Ishikawa (cell line): ENCODE results near the gene ADD2.

Experiments used
- CEBPB ChIP-seq: IDR thresholded peaks from 2 replicates; pipeline ENCODE4 v1.6.1; 2012
- CREB1 ChIP-seq: IDR thresholded peaks from 2 replicates; pipeline ENCODE4 v1.6.1; 2012; ENCODE audit warnings: low read depth
- EGR1 ChIP-seq: IDR thresholded peaks from 2 replicates; pipeline ENCODE4 v1.6.1; 2012
- EP300 ChIP-seq: IDR thresholded peaks from 2 replicates; pipeline ENCODE4 v1.6.1; 2012; ENCODE audit warnings: borderline replicate concordance
- FOXM1 ChIP-seq: IDR thresholded peaks from 2 replicates; pipeline ENCODE4 v1.6.1; 2012; ENCODE audit warnings: low read depth, borderline replicate concordance
- NFIC ChIP-seq: IDR thresholded peaks from 2 replicates; pipeline ENCODE4 v1.6.1; 2012
- RAD21 ChIP-seq: IDR thresholded peaks from 2 replicates; pipeline ENCODE4 v1.6.1; 2012; ENCODE audit warnings: low read depth
- TAF1 ChIP-seq: IDR thresholded peaks from 2 replicates; pipeline ENCODE4 v1.6.1; 2012; ENCODE audit warnings: low read depth, mild to moderate bottlenecking
- TCF12 ChIP-seq: IDR thresholded peaks from 2 replicates; pipeline ENCODE4 v1.6.1; 2012; ENCODE audit warnings: low read depth
- TEAD4 ChIP-seq: IDR thresholded peaks from 2 replicates; pipeline ENCODE4 v1.6.1; 2012
- YY1 ChIP-seq: IDR thresholded peaks from 2 replicates; pipeline ENCODE4 v1.6.1; 2012; ENCODE audit warnings: low read depth
- ZBTB7A ChIP-seq: IDR thresholded peaks from 2 replicates; pipeline ENCODE4 v1.6.1; 2012; ENCODE audit warnings: low read depth
- TF ChIP-seq, protein P1 (sequence below): IDR thresholded peaks from 2 replicates; pipeline ENCODE4 v1.6.1; 2012
- TF ChIP-seq, protein P2 (sequence below): IDR thresholded peaks from 2 replicates; pipeline ENCODE4 v1.6.1; 2012; ENCODE audit warnings: low read depth, mild to moderate bottlenecking
- TF ChIP-seq, protein P3 (sequence below): IDR thresholded peaks from 2 replicates; pipeline ENCODE4 v1.6.1; 2012

Gene ADD2

DNA sequence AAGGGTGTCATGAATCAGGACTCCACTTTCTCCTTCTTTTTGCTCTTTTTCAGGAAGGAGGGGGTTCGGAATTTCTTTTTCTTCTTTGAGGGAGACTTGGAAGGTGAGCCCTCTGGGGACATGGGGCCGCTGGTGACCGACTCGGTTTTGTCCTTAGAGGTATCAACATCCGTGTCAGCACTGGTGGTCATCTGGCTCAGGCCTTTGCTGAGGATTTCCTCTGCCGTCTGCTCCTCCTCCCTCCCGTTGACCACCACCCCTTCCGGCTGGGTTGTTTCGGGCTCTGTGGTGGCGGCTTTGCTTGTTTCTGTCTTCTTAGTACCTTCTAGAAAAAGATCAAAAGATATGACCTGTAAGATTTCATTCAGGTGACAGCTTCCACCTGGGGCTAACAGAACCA lies 104.6 kb downstream of the ADD2 start:
- no peak for TF ChIP-seq TAF1
- no peak for TF ChIP-seq CEBPB
- TF ChIP-seq, protein P1, sequence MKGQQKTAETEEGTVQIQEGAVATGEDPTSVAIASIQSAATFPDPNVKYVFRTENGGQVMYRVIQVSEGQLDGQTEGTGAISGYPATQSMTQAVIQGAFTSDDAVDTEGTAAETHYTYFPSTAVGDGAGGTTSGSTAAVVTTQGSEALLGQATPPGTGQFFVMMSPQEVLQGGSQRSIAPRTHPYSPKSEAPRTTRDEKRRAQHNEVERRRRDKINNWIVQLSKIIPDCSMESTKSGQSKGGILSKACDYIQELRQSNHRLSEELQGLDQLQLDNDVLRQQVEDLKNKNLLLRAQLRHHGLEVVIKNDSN = no peak
- TF ChIP-seq, protein P2, sequence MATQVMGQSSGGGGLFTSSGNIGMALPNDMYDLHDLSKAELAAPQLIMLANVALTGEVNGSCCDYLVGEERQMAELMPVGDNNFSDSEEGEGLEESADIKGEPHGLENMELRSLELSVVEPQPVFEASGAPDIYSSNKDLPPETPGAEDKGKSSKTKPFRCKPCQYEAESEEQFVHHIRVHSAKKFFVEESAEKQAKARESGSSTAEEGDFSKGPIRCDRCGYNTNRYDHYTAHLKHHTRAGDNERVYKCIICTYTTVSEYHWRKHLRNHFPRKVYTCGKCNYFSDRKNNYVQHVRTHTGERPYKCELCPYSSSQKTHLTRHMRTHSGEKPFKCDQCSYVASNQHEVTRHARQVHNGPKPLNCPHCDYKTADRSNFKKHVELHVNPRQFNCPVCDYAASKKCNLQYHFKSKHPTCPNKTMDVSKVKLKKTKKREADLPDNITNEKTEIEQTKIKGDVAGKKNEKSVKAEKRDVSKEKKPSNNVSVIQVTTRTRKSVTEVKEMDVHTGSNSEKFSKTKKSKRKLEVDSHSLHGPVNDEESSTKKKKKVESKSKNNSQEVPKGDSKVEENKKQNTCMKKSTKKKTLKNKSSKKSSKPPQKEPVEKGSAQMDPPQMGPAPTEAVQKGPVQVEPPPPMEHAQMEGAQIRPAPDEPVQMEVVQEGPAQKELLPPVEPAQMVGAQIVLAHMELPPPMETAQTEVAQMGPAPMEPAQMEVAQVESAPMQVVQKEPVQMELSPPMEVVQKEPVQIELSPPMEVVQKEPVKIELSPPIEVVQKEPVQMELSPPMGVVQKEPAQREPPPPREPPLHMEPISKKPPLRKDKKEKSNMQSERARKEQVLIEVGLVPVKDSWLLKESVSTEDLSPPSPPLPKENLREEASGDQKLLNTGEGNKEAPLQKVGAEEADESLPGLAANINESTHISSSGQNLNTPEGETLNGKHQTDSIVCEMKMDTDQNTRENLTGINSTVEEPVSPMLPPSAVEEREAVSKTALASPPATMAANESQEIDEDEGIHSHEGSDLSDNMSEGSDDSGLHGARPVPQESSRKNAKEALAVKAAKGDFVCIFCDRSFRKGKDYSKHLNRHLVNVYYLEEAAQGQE = no peak
- TF ChIP-seq NFIC = no peak
- TF ChIP-seq CREB1 = no peak
- TF ChIP-seq, protein P3, sequence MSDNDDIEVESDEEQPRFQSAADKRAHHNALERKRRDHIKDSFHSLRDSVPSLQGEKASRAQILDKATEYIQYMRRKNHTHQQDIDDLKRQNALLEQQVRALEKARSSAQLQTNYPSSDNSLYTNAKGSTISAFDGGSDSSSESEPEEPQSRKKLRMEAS = no peak
- no peak for TF ChIP-seq TEAD4
- no peak for TF ChIP-seq EGR1
- no peak for TF ChIP-seq TCF12
- no peak for TF ChIP-seq ZBTB7A
- no peak for TF ChIP-seq EP300
- TF ChIP-seq YY1 = no peak
- TF ChIP-seq RAD21 = no peak

DNA sequence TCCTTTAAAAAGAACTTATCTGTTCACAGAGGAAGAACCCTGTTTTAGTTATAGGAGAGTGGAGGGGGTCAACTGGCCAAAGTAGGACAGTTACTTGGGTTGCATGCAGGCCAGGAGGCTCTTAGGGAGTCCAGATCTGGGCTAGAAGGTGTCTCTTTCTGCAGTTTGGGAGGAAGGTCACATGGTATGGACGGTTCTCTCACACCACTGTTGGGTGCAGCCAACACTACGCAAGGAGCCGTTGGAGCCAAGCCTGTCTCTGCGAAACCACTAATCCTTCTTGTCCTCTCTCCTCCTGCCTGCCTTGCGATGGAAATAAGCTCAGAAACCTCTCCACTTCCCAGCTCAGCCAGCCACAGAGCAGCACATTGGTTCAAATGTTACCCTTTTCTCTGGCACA lies 108.4 kb downstream of the ADD2 start:
- no peak for TF ChIP-seq EGR1
- TF ChIP-seq CREB1 = no peak
- no peak for TF ChIP-seq CEBPB
- TF ChIP-seq ZBTB7A = no peak
- TF ChIP-seq TAF1 = no peak
- TF ChIP-seq EP300 = no peak
- no peak for TF ChIP-seq NFIC
- no peak for TF ChIP-seq RAD21
- no peak for TF ChIP-seq TEAD4
- TF ChIP-seq FOXM1 = no peak
- TF ChIP-seq YY1 = no peak
- TF ChIP-seq, protein P1 = no peak
- TF ChIP-seq, protein P3 = no peak
- TF ChIP-seq TCF12 = no peak
- TF ChIP-seq, protein P2 = no peak

DNA sequence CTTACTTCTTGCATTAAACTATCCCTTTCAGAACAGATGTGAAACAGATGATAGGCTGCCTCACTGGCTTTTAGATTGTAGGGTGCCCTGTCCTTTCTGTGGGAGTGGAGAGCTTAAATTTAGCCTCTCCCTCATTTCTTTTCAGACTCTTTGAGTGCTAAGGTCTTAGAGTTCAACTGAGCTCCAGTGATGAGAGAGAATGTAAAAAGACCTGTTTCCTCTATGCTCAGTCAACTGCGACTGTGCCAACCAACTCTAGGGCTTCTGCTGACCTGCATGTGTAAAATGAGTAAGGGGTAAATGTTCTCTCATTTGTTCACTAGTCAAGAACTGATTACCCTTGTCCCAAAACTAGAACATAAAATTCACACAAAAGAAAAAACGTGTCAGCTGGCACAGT lies 109.5 kb downstream of the ADD2 start:
- no peak for TF ChIP-seq TEAD4
- no peak for TF ChIP-seq NFIC
- no peak for TF ChIP-seq CREB1
- no peak for TF ChIP-seq ZBTB7A
- TF ChIP-seq TCF12 = no peak
- TF ChIP-seq, protein P1 = no peak
- no peak for TF ChIP-seq FOXM1
- no peak for TF ChIP-seq RAD21
- TF ChIP-seq CEBPB = no peak

DNA sequence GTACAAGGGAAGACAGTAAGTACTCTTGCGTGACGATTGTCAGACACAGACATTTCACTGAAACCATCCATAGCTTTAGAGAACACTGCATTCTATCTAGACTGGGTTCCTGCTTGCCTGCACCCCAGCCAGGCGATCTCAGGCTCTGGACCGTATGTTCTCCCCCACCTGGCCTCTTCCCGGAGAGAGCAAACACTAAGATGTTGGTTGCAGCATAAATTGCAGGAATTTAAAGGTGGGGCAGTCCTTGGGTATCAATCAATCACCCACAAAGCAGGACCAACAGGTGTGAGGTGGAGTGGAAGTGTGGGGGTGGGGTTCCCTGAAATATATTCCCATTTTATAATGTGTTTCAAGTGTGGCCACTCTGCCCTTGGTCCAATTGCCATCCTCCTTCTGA lies 110.8 kb downstream of the ADD2 start:
- no peak for TF ChIP-seq CEBPB
- TF ChIP-seq NFIC = no peak
- TF ChIP-seq YY1 = no peak
- TF ChIP-seq EP300 = no peak
- TF ChIP-seq, protein P3 = no peak
- no peak for TF ChIP-seq TCF12
- no peak for TF ChIP-seq TAF1
- TF ChIP-seq RAD21 = no peak
- TF ChIP-seq FOXM1 = no peak
- TF ChIP-seq, protein P2 = no peak
- no peak for TF ChIP-seq TEAD4
- TF ChIP-seq EGR1 = no peak
- TF ChIP-seq, protein P1 = no peak
- no peak for TF ChIP-seq CREB1
- no peak for TF ChIP-seq ZBTB7A
